ENCODE results near the gene GPS2.

DNA sequence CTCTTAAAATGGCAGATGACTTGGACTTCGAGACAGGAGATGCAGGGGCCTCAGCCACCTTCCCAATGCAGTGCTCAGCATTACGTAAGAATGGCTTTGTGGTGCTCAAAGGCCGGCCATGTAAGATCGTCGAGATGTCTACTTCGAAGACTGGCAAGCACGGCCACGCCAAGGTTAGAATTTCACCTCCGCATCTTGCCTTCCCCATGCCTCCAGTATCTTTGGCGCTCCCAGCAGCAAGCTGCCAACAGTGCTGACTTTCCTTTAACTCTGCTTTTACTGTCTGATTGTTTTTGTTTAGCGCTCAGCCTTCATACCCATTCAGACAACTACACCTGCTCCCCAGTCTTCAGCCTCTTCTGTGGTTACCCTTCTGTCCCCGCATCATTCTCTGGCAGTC lies 5.5 kb downstream of the GPS2 start:
- TF ChIP-seq, protein P1, sequence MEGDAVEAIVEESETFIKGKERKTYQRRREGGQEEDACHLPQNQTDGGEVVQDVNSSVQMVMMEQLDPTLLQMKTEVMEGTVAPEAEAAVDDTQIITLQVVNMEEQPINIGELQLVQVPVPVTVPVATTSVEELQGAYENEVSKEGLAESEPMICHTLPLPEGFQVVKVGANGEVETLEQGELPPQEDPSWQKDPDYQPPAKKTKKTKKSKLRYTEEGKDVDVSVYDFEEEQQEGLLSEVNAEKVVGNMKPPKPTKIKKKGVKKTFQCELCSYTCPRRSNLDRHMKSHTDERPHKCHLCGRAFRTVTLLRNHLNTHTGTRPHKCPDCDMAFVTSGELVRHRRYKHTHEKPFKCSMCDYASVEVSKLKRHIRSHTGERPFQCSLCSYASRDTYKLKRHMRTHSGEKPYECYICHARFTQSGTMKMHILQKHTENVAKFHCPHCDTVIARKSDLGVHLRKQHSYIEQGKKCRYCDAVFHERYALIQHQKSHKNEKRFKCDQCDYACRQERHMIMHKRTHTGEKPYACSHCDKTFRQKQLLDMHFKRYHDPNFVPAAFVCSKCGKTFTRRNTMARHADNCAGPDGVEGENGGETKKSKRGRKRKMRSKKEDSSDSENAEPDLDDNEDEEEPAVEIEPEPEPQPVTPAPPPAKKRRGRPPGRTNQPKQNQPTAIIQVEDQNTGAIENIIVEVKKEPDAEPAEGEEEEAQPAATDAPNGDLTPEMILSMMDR (conservative IDR thresholded peaks at IDR 0.05; ENCODE audit: low read length): no peak
- TF ChIP-seq EZH2phosphoT487 (IDR thresholded peaks at IDR 0.05; ENCODE audit: borderline replicate concordance): no peak

Measured in Loucy (cell line).